Activated naive CD8-positive, alpha-beta T cell treated with anti-CD3 and anti-CD28 coated beads for 36 hours (primary cell): ENCODE measurements around the gene CD28. TPM values are rescaled to one million over a fixed set of nuclear protein-coding genes. Genes with fewer than 3 reads are reported as not detected.

Source experiments
- DNase-seq: peaks from one replicate; pipeline ENCODE4 v3.0.0; 2021
- H3K27ac Mint-ChIP-seq: one replicate; pipeline ENCODE4 v1.8.0; 2022; ENCODE audit warnings: mild to moderate bottlenecking, moderate library complexity, mixed read lengths
- H3K27me3 Mint-ChIP-seq: one replicate; pipeline ENCODE4 v1.8.0; 2022; ENCODE audit warnings: mild to moderate bottlenecking, mixed read lengths
- H3K36me3 Mint-ChIP-seq: one replicate; pipeline ENCODE4 v1.8.0; 2021; ENCODE audit warnings: mild to moderate bottlenecking, mixed read lengths
- H3K4me1 Mint-ChIP-seq: one replicate; pipeline ENCODE4 v1.8.0; 2021; ENCODE audit warnings: mixed read lengths
- H3K4me3 Mint-ChIP-seq: one replicate; pipeline ENCODE4 v1.8.0; 2022; ENCODE audit warnings: mild to moderate bottlenecking, moderate library complexity, mixed read lengths
- H3K9me3 Mint-ChIP-seq: one replicate; pipeline ENCODE4 v1.8.0; 2022; ENCODE audit warnings: mixed read lengths
- total RNA-seq, 2 experiments: library from RNA; stranded (reverse); gene quantifications; one replicate each; pipeline ENCODE4 v1.2.3, GENCODE V29; 2021

Gene CD28
- total RNA-seq, result 10 to 100 TPM; 84.0 to 88.8 TPM

DNA sequence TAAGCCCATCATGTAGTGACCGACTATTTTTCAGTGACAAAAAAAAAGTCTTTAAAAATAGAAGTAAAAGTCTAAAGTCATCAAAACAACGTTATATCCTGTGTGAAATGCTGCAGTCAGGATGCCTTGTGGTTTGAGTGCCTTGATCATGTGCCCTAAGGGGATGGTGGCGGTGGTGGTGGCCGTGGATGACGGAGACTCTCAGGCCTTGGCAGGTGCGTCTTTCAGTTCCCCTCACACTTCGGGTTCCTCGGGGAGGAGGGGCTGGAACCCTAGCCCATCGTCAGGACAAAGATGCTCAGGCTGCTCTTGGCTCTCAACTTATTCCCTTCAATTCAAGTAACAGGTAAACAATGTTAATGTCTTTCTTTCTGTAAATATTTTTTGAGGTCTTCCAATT is at the start of gene CD28:
Gene CD28 (plus strand): TSS at position 237 of the 400 bp plus-strand sequence. CDS start 58 bp downstream, at position 295.
- H3K27me3 Mint-ChIP-seq, result no peaks in the 10 kb centered on the region
- peak; percentile 89 for DNase-seq
- H3K9me3 Mint-ChIP-seq, result peaks cover 13% of the 10 kb centered on the region
- peak within 1 kb of the TSS; percentile 89 for H3K4me3 Mint-ChIP-seq
- H3K4me1 Mint-ChIP-seq, result peaks cover 46% of the 10 kb centered on the region
- peaks cover 39% of the 10 kb centered on the region for H3K36me3 Mint-ChIP-seq
- H3K27ac Mint-ChIP-seq, result peak within 1 kb of the TSS; percentile 95

- Mint-ChIP-seq H3K27ac (no peak overlapping the region), H3K4me1 (peaks cover 26% of the 10 kb centered on the region), H3K9me3 (no peaks in the 10 kb centered on the region), H3K27me3 (no peaks in the 10 kb centered on the region), H3K4me3 (no peak overlapping the region), H3K36me3 (no peaks in the 10 kb centered on the region)
- DNase-seq, result no peak
Measured at GRCh38 chr2:203659331-203660049, 46.9 kb upstream of the CD28 start.

DNA sequence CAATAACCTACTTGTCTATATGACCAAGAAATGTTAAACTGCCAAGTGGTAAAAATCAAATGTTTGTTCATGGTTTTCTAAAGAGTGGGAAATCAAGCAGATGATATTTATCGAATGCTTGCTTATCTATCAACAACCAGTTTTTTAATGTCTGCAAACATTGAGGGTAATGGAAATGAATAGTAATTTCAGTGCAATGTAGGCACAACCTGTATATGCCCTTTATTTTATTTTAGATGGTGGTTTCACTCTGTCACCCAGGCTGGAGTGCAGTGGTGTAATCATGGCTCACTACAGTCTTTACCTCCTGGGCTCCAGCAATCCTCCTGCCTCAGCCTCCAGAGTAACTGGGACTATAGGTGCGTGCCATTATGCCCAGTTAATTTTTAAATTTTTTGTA is 46.0 kb upstream of the CD28 start:
- DNase-seq, result no peak
- H3K27ac Mint-ChIP-seq, result no peak overlapping the region
- no peaks in the 10 kb centered on the region for H3K27me3 Mint-ChIP-seq
- H3K36me3 Mint-ChIP-seq, result no peaks in the 10 kb centered on the region
- no peak overlapping the region for H3K4me3 Mint-ChIP-seq
- no peaks in the 10 kb centered on the region for H3K9me3 Mint-ChIP-seq
- peaks cover 18% of the 10 kb centered on the region for H3K4me1 Mint-ChIP-seq

DNA sequence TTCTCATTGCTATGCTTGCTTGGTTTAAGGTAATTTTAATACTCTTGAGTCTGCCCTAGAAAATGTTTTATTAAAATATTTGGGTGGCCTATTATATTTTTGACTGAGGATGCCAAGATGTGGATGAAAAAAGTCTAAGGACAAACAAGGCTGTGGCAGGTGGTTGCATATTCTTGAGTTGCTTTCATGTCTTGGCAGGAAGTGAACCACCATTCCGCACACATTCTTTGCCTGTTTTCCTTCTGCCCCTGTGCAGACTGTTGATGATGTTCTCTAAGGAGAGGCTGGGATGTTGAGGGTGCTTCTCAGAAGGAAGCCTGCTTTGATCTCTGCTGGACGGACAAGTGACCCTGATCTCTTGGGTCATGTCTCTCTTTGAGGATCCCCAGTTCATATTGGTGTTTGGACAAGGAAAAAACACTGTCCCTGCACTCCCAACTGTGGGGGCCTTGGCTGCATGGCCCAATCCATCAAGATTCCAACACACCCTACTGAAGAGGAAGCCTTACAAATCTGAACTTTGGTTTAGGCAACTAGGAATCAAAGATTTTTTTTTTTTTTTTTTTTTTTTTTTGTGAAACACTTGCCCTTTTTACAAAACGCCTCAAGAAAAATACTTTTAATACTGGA is 45.0 kb upstream of the CD28 start:
- H3K27me3 Mint-ChIP-seq, result no peaks in the 10 kb centered on the region
- H3K27ac Mint-ChIP-seq, result no peak overlapping the region
- no peaks in the 10 kb centered on the region for H3K36me3 Mint-ChIP-seq
- no peaks in the 10 kb centered on the region for H3K9me3 Mint-ChIP-seq
- H3K4me3 Mint-ChIP-seq, result no peak overlapping the region
- peaks cover 18% of the 10 kb centered on the region for H3K4me1 Mint-ChIP-seq
- no peak for DNase-seq

GRCh38 chr2:203662487-203662886 is 44.0 kb upstream of the CD28 start:
- H3K9me3 Mint-ChIP-seq, result no peaks in the 10 kb centered on the region
- no peak overlapping the region for H3K27ac Mint-ChIP-seq
- DNase-seq, result no peak
- peaks cover 16% of the 10 kb centered on the region for H3K4me1 Mint-ChIP-seq
- H3K27me3 Mint-ChIP-seq, result no peaks in the 10 kb centered on the region
- no peak overlapping the region for H3K4me3 Mint-ChIP-seq
- no peaks in the 10 kb centered on the region for H3K36me3 Mint-ChIP-seq

DNA sequence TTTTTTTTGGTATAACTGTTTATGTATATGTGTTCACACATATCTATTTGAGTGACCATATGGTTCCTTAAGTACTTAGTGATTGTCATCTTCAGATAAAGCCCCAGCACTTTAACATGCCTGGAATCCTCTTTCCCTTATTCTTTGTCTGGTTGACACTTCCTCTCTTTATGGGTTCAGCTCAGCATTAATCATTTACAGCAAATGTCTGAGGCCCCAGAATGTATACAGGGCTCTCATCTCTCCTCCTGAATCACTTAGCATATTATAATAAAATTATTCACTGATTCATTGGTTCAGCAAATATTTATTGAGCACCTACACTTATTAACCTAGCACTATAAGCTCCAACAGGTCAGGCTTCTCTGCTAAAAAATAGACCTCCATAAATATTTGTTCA is 43.5 kb upstream of the CD28 start:
- Mint-ChIP-seq H3K27me3 (no peaks in the 10 kb centered on the region), H3K36me3 (no peaks in the 10 kb centered on the region), H3K4me3 (no peak overlapping the region), H3K27ac (no peak overlapping the region), H3K4me1 (peaks cover 19% of the 10 kb centered on the region), H3K9me3 (no peaks in the 10 kb centered on the region)
- DNase-seq, result no peak

- no peak overlapping the region for H3K4me3 Mint-ChIP-seq
- H3K36me3 Mint-ChIP-seq, result no peaks in the 10 kb centered on the region
- peaks cover 19% of the 10 kb centered on the region for H3K4me1 Mint-ChIP-seq
- DNase-seq, result no peak
- no peaks in the 10 kb centered on the region for H3K27me3 Mint-ChIP-seq
- no peak overlapping the region for H3K27ac Mint-ChIP-seq
- no peaks in the 10 kb centered on the region for H3K9me3 Mint-ChIP-seq
Measured at GRCh38 chr2:203664029-203664755, 42.2 kb upstream of the CD28 start.

DNA sequence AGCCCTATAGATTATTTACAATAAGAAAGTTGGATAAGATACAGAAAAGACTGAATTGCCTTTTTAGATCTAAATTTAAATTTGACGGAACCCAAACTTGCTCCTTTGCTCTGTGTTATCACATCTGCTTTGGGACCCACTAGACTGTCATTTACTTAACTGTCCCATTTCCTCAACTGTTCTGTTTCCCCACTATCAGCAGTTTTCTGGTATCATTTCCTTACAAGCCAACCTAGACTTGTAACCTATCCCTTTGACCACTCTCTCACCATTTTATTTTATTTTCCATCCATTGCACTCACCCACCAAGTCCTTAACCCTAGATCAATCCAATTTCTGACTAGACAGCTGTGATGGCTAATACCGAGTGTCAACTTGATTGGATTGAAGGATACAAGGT is 38.6 kb upstream of the CD28 start:
- peaks cover 2% of the 10 kb centered on the region for H3K9me3 Mint-ChIP-seq
- no peak for DNase-seq
- peaks cover 12% of the 10 kb centered on the region for H3K4me1 Mint-ChIP-seq
- no peak overlapping the region for H3K4me3 Mint-ChIP-seq
- H3K36me3 Mint-ChIP-seq, result no peaks in the 10 kb centered on the region
- H3K27me3 Mint-ChIP-seq, result no peaks in the 10 kb centered on the region
- no peak overlapping the region for H3K27ac Mint-ChIP-seq

DNA sequence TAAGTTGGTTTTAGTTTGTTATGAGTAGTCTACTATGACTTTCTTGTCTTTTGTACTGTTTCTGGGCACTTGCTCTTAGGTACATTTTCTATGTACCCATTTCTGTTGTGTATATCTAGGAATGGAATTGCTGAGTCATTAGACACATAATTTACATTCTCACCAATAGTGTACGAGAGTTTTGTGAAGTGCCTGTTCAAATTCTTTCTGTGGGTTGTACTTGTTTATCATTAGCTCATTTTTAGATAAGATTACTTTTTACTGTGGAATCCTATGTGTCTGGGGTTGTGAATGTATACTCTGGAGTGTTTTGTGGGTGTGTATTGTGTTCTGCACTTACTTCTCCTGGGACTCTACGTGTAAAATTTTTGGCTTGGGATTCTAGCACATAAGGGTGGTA is 36.6 kb upstream of the CD28 start:
- H3K27ac Mint-ChIP-seq, result no peak overlapping the region
- H3K27me3 Mint-ChIP-seq, result no peaks in the 10 kb centered on the region
- peaks cover 26% of the 10 kb centered on the region for H3K4me1 Mint-ChIP-seq
- no peak for DNase-seq
- no peak overlapping the region for H3K4me3 Mint-ChIP-seq
- H3K9me3 Mint-ChIP-seq, result peaks cover 7% of the 10 kb centered on the region
- peaks cover 6% of the 10 kb centered on the region for H3K36me3 Mint-ChIP-seq

DNA sequence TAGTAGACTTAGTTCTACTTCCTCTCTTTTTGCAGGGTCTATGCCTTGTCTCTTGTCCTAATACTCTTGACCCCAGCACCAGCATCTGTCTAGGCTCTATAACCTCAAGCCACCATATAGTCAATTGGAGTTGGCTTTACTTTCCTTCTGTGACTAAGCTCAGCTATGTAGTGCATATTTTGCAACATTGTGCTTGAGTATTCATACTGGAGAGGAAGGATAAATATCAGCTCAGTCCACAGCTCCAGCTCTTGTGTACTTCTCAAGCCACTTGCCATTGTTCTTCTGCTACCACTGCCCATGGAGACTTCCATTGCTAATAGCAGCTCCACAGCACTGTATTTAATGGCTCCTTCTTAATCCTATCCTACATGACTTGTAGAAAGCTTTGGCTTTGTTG is 35.5 kb upstream of the CD28 start:
- H3K4me3 Mint-ChIP-seq, result no peak overlapping the region
- no peak overlapping the region for H3K27ac Mint-ChIP-seq
- peaks cover 33% of the 10 kb centered on the region for H3K4me1 Mint-ChIP-seq
- peaks cover 6% of the 10 kb centered on the region for H3K36me3 Mint-ChIP-seq
- H3K9me3 Mint-ChIP-seq, result peaks cover 7% of the 10 kb centered on the region
- no peaks in the 10 kb centered on the region for H3K27me3 Mint-ChIP-seq
- DNase-seq, result no peak

DNA sequence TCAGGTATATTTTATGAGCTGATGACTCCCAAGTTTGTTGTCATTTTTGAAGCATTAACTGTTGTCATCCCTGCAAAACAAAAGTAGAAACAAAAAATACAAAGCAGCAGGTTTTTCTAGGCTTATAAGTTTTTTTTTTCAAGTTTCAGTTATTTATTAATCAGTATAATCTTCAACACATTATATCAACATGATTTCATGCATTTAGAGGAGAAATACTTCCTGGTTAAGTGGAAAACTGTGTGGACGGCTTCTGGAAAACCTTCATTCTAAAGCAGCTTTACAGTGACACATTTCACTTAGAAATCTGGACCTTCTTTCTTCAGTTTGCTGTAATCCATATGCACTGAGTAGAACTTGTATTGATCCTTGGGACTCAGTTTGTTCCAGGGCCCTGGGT is 34.6 kb upstream of the CD28 start:
- peaks cover 7% of the 10 kb centered on the region for H3K9me3 Mint-ChIP-seq
- DNase-seq, result no peak
- H3K4me3 Mint-ChIP-seq, result no peak overlapping the region
- H3K36me3 Mint-ChIP-seq, result peaks cover 6% of the 10 kb centered on the region
- H3K27ac Mint-ChIP-seq, result no peak overlapping the region
- no peaks in the 10 kb centered on the region for H3K27me3 Mint-ChIP-seq
- H3K4me1 Mint-ChIP-seq, result peaks cover 33% of the 10 kb centered on the region

DNA sequence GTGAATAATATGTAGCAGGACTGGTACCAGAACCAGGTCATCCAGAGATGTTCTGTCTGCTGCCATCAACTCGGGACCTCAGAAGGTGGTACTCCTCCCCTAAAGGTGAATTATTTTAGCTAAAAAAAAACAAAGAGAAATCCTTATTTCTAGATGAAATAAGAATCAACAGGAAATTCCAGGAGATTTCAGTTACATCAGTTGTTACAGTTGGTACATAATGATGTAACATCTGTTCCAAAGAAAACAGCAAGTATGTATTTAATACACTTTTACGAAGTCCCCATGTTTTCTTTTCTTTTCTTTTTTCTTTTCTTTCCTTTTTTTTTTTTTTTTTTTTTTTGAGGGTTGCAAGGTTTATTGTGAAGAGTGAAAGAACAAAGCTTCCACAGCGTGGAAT is 33.6 kb upstream of the CD28 start:
- no peaks in the 10 kb centered on the region for H3K27me3 Mint-ChIP-seq
- peaks cover 6% of the 10 kb centered on the region for H3K36me3 Mint-ChIP-seq
- peaks cover 7% of the 10 kb centered on the region for H3K9me3 Mint-ChIP-seq
- H3K4me1 Mint-ChIP-seq, result peaks cover 28% of the 10 kb centered on the region
- H3K4me3 Mint-ChIP-seq, result no peak overlapping the region
- peak overlapping the region; percentile 91 for H3K27ac Mint-ChIP-seq
- DNase-seq, result no peak

- peak overlapping the region; percentile 91 for H3K27ac Mint-ChIP-seq
- no peaks in the 10 kb centered on the region for H3K27me3 Mint-ChIP-seq
- H3K4me1 Mint-ChIP-seq, result peaks cover 27% of the 10 kb centered on the region
- H3K9me3 Mint-ChIP-seq, result peaks cover 10% of the 10 kb centered on the region
- H3K36me3 Mint-ChIP-seq, result peaks cover 8% of the 10 kb centered on the region
- DNase-seq, result peak; percentile 71
- peak overlapping the region; percentile 42 for H3K4me3 Mint-ChIP-seq
Measured at GRCh38 chr2:203673933-203674332, 32.5 kb upstream of the CD28 start.

- Mint-ChIP-seq H3K27me3 (no peaks in the 10 kb centered on the region), H3K4me1 (peaks cover 23% of the 10 kb centered on the region), H3K27ac (peak overlapping the region; percentile 9), H3K9me3 (peaks cover 11% of the 10 kb centered on the region), H3K36me3 (peaks cover 9% of the 10 kb centered on the region), H3K4me3 (no peak overlapping the region)
- no peak for DNase-seq
Measured at GRCh38 chr2:203675086-203675485, 31.4 kb upstream of the CD28 start.

DNA sequence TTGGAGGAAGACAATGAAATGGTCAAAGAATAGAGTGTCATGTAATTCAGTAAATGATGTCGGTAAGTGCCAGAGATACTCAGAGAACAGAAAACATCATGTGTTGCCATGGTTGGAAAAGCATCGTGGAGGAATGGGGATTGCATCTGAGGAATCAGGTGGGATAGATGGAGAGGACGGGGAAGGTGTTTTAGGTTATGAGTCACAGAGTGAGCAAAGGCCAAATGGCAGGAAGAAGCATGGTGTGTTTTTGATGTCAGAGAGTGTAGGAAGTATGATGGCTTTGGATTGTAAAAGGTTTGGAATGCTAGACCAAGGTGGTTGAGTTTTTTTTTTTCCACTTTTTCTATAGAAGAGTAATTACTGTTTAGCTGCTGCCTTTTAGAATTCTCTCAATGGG is 27.5 kb upstream of the CD28 start:
- H3K4me3 Mint-ChIP-seq, result no peak overlapping the region
- H3K27me3 Mint-ChIP-seq, result no peaks in the 10 kb centered on the region
- H3K9me3 Mint-ChIP-seq, result peaks cover 3% of the 10 kb centered on the region
- no peak for DNase-seq
- H3K27ac Mint-ChIP-seq, result no peak overlapping the region
- H3K4me1 Mint-ChIP-seq, result peaks cover 34% of the 10 kb centered on the region
- H3K36me3 Mint-ChIP-seq, result peaks cover 3% of the 10 kb centered on the region
